Liver (tissue), 9 donors: Measurements from ENCODE around the gene FBXW11. TPM values are rescaled to one million over a fixed set of nuclear protein-coding genes. Genes with fewer than 3 reads are reported as not detected.

Experiments used
- DNase-seq: peaks from one replicate; pipeline ENCODE4 v3.0.0-alpha.2; 2017; ENCODE audit warnings: low spot score
- H3K27ac ChIP-seq, 2 donors: one replicate each; pipeline ENCODE4 v1.7.0; 2013; ENCODE audit warnings: inconsistent platforms in 2 of 2, low read length in 2 of 2, control low read depth in 1 of 2, low read depth in 1 of 2, mild to moderate bottlenecking in 1 of 2
- H3K27me3 ChIP-seq, 4 donors: one replicate each; pipeline versions ENCODE4 v1.6.1 to v1.7.0; 2013; ENCODE audit warnings: low read length in 3 of 4, inconsistent platforms in 1 of 4, mild to moderate bottlenecking in 1 of 4, moderate library complexity in 1 of 4; ENCODE audit not compliant: control insufficient read depth in 4 of 4, insufficient read depth in 4 of 4
- H3K36me3 ChIP-seq, 4 donors: one replicate each; pipeline versions ENCODE4 v1.6.1 to v1.7.0; 2013; ENCODE audit warnings: low read length in 3 of 4, mild to moderate bottlenecking in 3 of 4, low read depth in 1 of 4, moderate library complexity in 1 of 4; ENCODE audit not compliant: control insufficient read depth in 4 of 4, insufficient read depth in 3 of 4
- H3K4me1 ChIP-seq, 4 donors: one replicate each; pipeline versions ENCODE4 v1.6.1 to v1.7.0; 2013; ENCODE audit warnings: low read length in 3 of 4, mild to moderate bottlenecking in 3 of 4, moderate library complexity in 1 of 4; ENCODE audit not compliant: control insufficient read depth in 4 of 4, insufficient read depth in 4 of 4
- H3K4me3 ChIP-seq, 3 donors: one replicate each; pipeline versions ENCODE4 v1.6.1 to v1.7.0; 2013; ENCODE audit warnings: low read length in 3 of 3, control low read depth in 1 of 3, low read depth in 1 of 3, mild to moderate bottlenecking in 1 of 3
- H3K9ac ChIP-seq, 2 donors: one replicate each; pipeline ENCODE4 v1.7.0; 2013; ENCODE audit warnings: low read length in 2 of 2, mild to moderate bottlenecking in 2 of 2, moderate library complexity in 2 of 2, control low read depth in 1 of 2, low read depth in 1 of 2
- H3K9me3 ChIP-seq, 4 donors: one replicate each; pipeline versions ENCODE4 v1.6.1 to v1.7.0; 2013; ENCODE audit warnings: low read length in 3 of 4; ENCODE audit not compliant: control insufficient read depth in 4 of 4
- EGR1 ChIP-seq, 2 donors: IDR thresholded peaks; 2 replicates each; pipeline ENCODE4 v1.6.1; 2016 to 2018; ENCODE audit warnings: antibody characterized with exemption in 2 of 2, low read depth in 2 of 2
- FOXA1 ChIP-seq: IDR thresholded peaks from 2 replicates; pipeline ENCODE4 v1.6.1; 2016; ENCODE audit warnings: antibody characterized with exemption
- FOXA2 ChIP-seq: IDR thresholded peaks from 2 replicates; pipeline ENCODE4 v1.6.1; 2016; ENCODE audit warnings: antibody characterized with exemption
- HNF4A ChIP-seq, 2 donors: conservative IDR thresholded peaks; 2 replicates each; pipeline ENCODE4 v1.6.1; 2016; ENCODE audit warnings: antibody characterized with exemption in 2 of 2, mild to moderate bottlenecking in 2 of 2
- HNF4G ChIP-seq: IDR thresholded peaks from 2 replicates; pipeline ENCODE4 v1.6.1; 2016; ENCODE audit warnings: antibody characterized with exemption
- JUND ChIP-seq, 2 donors: IDR thresholded peaks; 2 replicates each; pipeline ENCODE4 v1.6.1; 2016; ENCODE audit warnings: antibody characterized with exemption in 2 of 2
- MAX ChIP-seq: IDR thresholded peaks from 2 replicates; pipeline ENCODE4 v1.6.1; 2016; ENCODE audit warnings: antibody characterized with exemption
- NR2F2 ChIP-seq: IDR thresholded peaks from 2 replicates; pipeline ENCODE4 v1.6.1; 2016; ENCODE audit warnings: antibody characterized with exemption
- RAD21 ChIP-seq, 2 donors: IDR thresholded peaks; 2 replicates each; pipeline ENCODE4 v1.6.1; 2016; ENCODE audit warnings: antibody characterized with exemption in 2 of 2, mild to moderate bottlenecking in 2 of 2
- REST ChIP-seq: IDR thresholded peaks from 2 replicates; pipeline ENCODE4 v1.6.1; 2016; ENCODE audit warnings: antibody characterized with exemption, mild to moderate bottlenecking
- RXRA ChIP-seq, 2 donors: IDR thresholded peaks; 2 replicates each; pipeline ENCODE4 v1.6.1; 2017 to 2018; ENCODE audit warnings: antibody characterized with exemption in 2 of 2, mild to moderate bottlenecking in 1 of 2
- SP1 ChIP-seq: IDR thresholded peaks from 2 replicates; pipeline ENCODE4 v1.6.1; 2018; ENCODE audit warnings: antibody characterized with exemption, mild to moderate bottlenecking
- TAF1 ChIP-seq: conservative IDR thresholded peaks from 2 replicates; pipeline ENCODE4 v1.6.1; 2016; ENCODE audit warnings: antibody characterized with exemption, mild to moderate bottlenecking
- YY1 ChIP-seq: IDR thresholded peaks from 2 replicates; pipeline ENCODE4 v1.6.1; 2016; ENCODE audit warnings: antibody characterized with exemption, mild to moderate bottlenecking
- WGBS: extraction: QIAGEN DNeasy Blood & Tissue Kit; methylation state at CpG from one replicate; pipeline ENCODE4 v1.1.7; 2013; 5-methylcytosine and 5-hydroxymethylcytosine counted together
- polyA plus RNA-seq, 2 donors: library from polyadenylated mRNA; stranded (reverse) in 1 of 2; unstranded in 1 of 2; fragments of 200-250 nt in 1 of 2; fragments of >200 nt in 1 of 2; fragmentation: Nextera tagmentation in 1 of 2; extraction: Ambion mirVana in 1 of 2; gene quantifications; one replicate each; pipeline versions ENCODE4 v1.2.1 to v1.2.3, GENCODE V29; 2013 to 2015
- total RNA-seq, 2 donors: library from RNA; depleted of rRNA; stranded (reverse); fragments of >200 nt; gene quantifications; one replicate each; pipeline ENCODE4 v1.2.3, GENCODE V29; 2014
- TF ChIP-seq, protein P1 (sequence below): fragments of 150-350 bp; IDR thresholded peaks from 2 replicates; pipeline ENCODE4 v1.5.1; 2017; ENCODE audit warnings: improper control_type of control experiment, low read depth, low read length; ENCODE audit not compliant: missing input control
- TF ChIP-seq, protein P2 (sequence below): IDR thresholded peaks from 2 replicates; pipeline ENCODE4 v1.6.1; 2016; ENCODE audit warnings: antibody characterized with exemption
- TF ChIP-seq, protein P3 (sequence below): IDR thresholded peaks from 2 replicates; pipeline ENCODE4 v1.6.1; 2016; ENCODE audit warnings: antibody characterized with exemption
- donor health status: healthy.
- donor health status: healthy.
- donor health status: healthy.
- donor health status: healthy.
- donor health status: healthy.

Gene FBXW11
- total and polyA plus RNA-seq, 4 donors: 11.2 to 37.5 (median 22.0) TPM

- Histone ChIP-seq H3K9ac (no peak overlapping the region), H3K4me1 (peaks cover 0 to 3% (median 0%) of the 10 kb centered on the region in 4 donors), H3K27me3 (no peaks in the 10 kb centered on the region), H3K4me3 (no peak overlapping the region), H3K36me3 (peaks cover 0 to 8% (median 3%) of the 10 kb centered on the region in 4 donors), H3K27ac (no peak overlapping the region), H3K9me3 (no peaks in the 10 kb centered on the region)
- DNase-seq: no peak
- TF ChIP-seq, protein P1, sequence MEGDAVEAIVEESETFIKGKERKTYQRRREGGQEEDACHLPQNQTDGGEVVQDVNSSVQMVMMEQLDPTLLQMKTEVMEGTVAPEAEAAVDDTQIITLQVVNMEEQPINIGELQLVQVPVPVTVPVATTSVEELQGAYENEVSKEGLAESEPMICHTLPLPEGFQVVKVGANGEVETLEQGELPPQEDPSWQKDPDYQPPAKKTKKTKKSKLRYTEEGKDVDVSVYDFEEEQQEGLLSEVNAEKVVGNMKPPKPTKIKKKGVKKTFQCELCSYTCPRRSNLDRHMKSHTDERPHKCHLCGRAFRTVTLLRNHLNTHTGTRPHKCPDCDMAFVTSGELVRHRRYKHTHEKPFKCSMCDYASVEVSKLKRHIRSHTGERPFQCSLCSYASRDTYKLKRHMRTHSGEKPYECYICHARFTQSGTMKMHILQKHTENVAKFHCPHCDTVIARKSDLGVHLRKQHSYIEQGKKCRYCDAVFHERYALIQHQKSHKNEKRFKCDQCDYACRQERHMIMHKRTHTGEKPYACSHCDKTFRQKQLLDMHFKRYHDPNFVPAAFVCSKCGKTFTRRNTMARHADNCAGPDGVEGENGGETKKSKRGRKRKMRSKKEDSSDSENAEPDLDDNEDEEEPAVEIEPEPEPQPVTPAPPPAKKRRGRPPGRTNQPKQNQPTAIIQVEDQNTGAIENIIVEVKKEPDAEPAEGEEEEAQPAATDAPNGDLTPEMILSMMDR: no peak
- TF ChIP-seq HNF4G (no peak), FOXA1 (no peak), YY1 (no peak), EGR1 (IDR thresholded peaks at IDR 0.05; ENCODE audit: low read depth in 2 of 2) (no peak), RXRA (IDR thresholded peaks at IDR 0.05) (no peak), RAD21 (IDR thresholded peaks at IDR 0.05) (no peak), MAX (no peak), TAF1 (no peak), SP1 (no peak), HNF4A (conservative IDR thresholded peaks at IDR 0.05) (no peak), FOXA2 (no peak), REST (no peak), JUND (IDR thresholded peaks at IDR 0.05) (no peak), NR2F2 (no peak)
- TF ChIP-seq, protein P2, sequence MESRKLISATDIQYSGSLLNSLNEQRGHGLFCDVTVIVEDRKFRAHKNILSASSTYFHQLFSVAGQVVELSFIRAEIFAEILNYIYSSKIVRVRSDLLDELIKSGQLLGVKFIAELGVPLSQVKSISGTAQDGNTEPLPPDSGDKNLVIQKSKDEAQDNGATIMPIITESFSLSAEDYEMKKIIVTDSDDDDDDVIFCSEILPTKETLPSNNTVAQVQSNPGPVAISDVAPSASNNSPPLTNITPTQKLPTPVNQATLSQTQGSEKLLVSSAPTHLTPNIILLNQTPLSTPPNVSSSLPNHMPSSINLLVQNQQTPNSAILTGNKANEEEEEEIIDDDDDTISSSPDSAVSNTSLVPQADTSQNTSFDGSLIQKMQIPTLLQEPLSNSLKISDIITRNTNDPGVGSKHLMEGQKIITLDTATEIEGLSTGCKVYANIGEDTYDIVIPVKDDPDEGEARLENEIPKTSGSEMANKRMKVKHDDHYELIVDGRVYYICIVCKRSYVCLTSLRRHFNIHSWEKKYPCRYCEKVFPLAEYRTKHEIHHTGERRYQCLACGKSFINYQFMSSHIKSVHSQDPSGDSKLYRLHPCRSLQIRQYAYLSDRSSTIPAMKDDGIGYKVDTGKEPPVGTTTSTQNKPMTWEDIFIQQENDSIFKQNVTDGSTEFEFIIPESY: no peak
- TF ChIP-seq, protein P3, sequence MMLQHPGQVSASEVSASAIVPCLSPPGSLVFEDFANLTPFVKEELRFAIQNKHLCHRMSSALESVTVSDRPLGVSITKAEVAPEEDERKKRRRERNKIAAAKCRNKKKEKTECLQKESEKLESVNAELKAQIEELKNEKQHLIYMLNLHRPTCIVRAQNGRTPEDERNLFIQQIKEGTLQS: no peak
- 92% methylated on average over 14 of the region's 14 CpGs for WGBS
Observed at GRCh38 chr5:172044631-172045314, 38.3 kb upstream of the FBXW11 start.
